Tibial nerve (tissue), 4 donors: Measurements from ENCODE around the gene THSD4.

ENCODE experiments used
- EP300 ChIP-seq, 2 donors: sonication (generic); formaldehyde crosslinking; IDR thresholded peaks; one replicate each; pipeline ENCODE4 v1.6.1; 2017; ENCODE audit warnings: antibody characterized with exemption in 2 of 2, mild to moderate bottlenecking in 1 of 2
- POLR2A ChIP-seq, 2 donors: fragments of 450-650 bp; IDR thresholded peaks; one replicate each; pipeline ENCODE4 v1.6.1; 2017; ENCODE audit warnings: antibody characterized with exemption in 2 of 2, mild to moderate bottlenecking in 2 of 2, moderate library complexity in 2 of 2
- TF ChIP-seq, protein P1 (sequence below), 5 experiments: fragments of 200-600 bp in 3 of 5; fragments of 450-650 bp in 2 of 5; sonication (generic) in 3 of 5; IDR thresholded peaks; one replicate each; pipeline ENCODE4 v1.5.1; 2016 to 2019; ENCODE audit warnings: antibody characterized with exemption in 5 of 5, mild to moderate bottlenecking in 3 of 5, moderate library complexity in 2 of 5

DNA sequence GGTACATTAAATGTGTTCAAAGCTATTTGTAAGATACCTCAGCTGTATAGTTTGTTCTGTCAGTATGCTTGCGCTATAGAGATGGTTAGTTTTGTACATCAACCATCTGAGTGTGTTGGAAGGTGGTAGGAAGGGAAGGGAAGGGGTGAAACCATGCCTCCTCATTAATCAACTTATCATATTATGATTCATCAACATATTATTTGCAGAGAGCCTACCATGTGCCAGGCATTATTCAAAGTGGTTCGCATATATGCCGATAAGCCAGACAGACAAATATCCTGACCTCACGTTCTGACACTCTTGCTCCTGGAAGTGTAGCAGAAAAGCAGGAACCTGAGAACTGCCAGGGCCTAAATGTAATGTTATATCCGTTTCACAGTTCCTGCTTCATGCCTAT is 447.0 kb downstream of the THSD4 start:
- TF ChIP-seq, protein P1, sequence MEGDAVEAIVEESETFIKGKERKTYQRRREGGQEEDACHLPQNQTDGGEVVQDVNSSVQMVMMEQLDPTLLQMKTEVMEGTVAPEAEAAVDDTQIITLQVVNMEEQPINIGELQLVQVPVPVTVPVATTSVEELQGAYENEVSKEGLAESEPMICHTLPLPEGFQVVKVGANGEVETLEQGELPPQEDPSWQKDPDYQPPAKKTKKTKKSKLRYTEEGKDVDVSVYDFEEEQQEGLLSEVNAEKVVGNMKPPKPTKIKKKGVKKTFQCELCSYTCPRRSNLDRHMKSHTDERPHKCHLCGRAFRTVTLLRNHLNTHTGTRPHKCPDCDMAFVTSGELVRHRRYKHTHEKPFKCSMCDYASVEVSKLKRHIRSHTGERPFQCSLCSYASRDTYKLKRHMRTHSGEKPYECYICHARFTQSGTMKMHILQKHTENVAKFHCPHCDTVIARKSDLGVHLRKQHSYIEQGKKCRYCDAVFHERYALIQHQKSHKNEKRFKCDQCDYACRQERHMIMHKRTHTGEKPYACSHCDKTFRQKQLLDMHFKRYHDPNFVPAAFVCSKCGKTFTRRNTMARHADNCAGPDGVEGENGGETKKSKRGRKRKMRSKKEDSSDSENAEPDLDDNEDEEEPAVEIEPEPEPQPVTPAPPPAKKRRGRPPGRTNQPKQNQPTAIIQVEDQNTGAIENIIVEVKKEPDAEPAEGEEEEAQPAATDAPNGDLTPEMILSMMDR (IDR thresholded peaks at IDR 0.05): no peak
- TF ChIP-seq EP300 (IDR thresholded peaks at IDR 0.05): no peak
- TF ChIP-seq POLR2A (IDR thresholded peaks at IDR 0.05): no peak
